H1 (cell line): Measurements from ENCODE around the gene IQCE. TPM values are rescaled to one million over a fixed set of nuclear protein-coding genes. Genes with fewer than 3 reads are reported as not detected.

Experiments used
- CTCF ChIA-PET: fragments of 300-600 bp; sonication (Branson Sonifier 250); formaldehyde crosslinking; loops from one replicate; lab custom pipeline; 2021; ENCODE audit not compliant: partially characterized antibody; lab: Charles Lee
- POLR2A ChIA-PET: fragments of 300-600 bp; sonication (Branson Sonifier 250); formaldehyde crosslinking; loops from one replicate; lab custom pipeline; 2021; ENCODE audit warnings: inconsistent platforms; ENCODE audit not compliant: partially characterized antibody; lab: Charles Lee
- DNase-seq, 2 experiments: peaks; one replicate each; pipeline versions ENCODE4 v3.0.0 to v3.0.0-alpha.2; 2010 to 2022; ENCODE audit warnings: low spot score in 2 of 2, low read depth in 1 of 2, mixed read lengths in 1 of 2
- FAIRE-seq: peaks from 2 replicates; lab custom pipeline; 2011; peaks lifted over from hg19 to GRCh38; lab: Jason Lieb, UNC
- H2AFZ ChIP-seq: 2 replicates; pipeline ENCODE4 v1.8.1; 2012; ENCODE audit warnings: low read length, inconsistent platforms
- H2AK5ac ChIP-seq: 2 replicates; pipeline ENCODE4 v1.6.1; 2013; ENCODE audit warnings: low read depth, low read length
- H2BK120ac ChIP-seq: replicated peaks from 2 replicates; pipeline ENCODE3; 2013; ENCODE audit warnings: low read depth, low read length, inconsistent platforms
- H2BK12ac ChIP-seq: 2 replicates; pipeline ENCODE4 v1.6.1; 2013; ENCODE audit warnings: low read depth, low read length
- H2BK15ac ChIP-seq: 2 replicates; pipeline ENCODE4 v1.6.1; 2013; ENCODE audit warnings: low read length
- H2BK20ac ChIP-seq: 2 replicates; pipeline ENCODE4 v1.6.1; 2013; ENCODE audit warnings: low read length
- H2BK5ac ChIP-seq: 2 replicates; pipeline ENCODE4 v1.6.1; 2013; ENCODE audit warnings: low read depth, low read length
- H3K14ac ChIP-seq: 2 replicates; pipeline ENCODE4 v1.6.1; 2013; ENCODE audit warnings: inconsistent platforms; ENCODE audit not compliant: insufficient read length
- H3K18ac ChIP-seq: 2 replicates; pipeline ENCODE4 v1.6.1; 2013; ENCODE audit warnings: low read length; ENCODE audit errors: extremely low read depth
- H3K23ac ChIP-seq: 2 replicates; pipeline ENCODE4 v1.6.1; 2013; ENCODE audit warnings: inconsistent platforms; ENCODE audit not compliant: insufficient read length
- H3K23me2 ChIP-seq: 2 replicates; pipeline ENCODE4 v1.6.1; 2013; ENCODE audit warnings: low read depth, low read length
- H3K27ac ChIP-seq: 2 replicates; pipeline ENCODE4 v1.6.1; 2011; ENCODE audit warnings: low read depth, low read length, inconsistent platforms
- H3K27me3 ChIP-seq, 4 experiments: replicated peaks in 1 of 4; 1 replicate in 1 of 4; 2 replicates in 3 of 4; pipeline versions ENCODE4 v1.6.1 to v1.8.1; 2011 to 2013; ENCODE audit warnings: low read length in 3 of 4, mild to moderate bottlenecking in 3 of 4, inconsistent platforms in 2 of 4, mixed read lengths in 2 of 4, moderate library complexity in 1 of 4; ENCODE audit not compliant: control insufficient read depth in 3 of 4, insufficient read depth in 3 of 4; ENCODE audit errors: extremely low read depth in 1 of 4
- H3K36me3 ChIP-seq, 4 experiments: 2 replicates each; pipeline versions ENCODE4 v1.6.1 to v1.8.1; 2011 to 2013; ENCODE audit warnings: mild to moderate bottlenecking in 4 of 4, low read length in 3 of 4, moderate library complexity in 2 of 4, control low read depth in 1 of 4, inconsistent platforms in 1 of 4; ENCODE audit not compliant: insufficient read depth in 4 of 4, control insufficient read depth in 2 of 4
- H3K4ac ChIP-seq: replicated peaks from 2 replicates; pipeline ENCODE3; 2013; ENCODE audit warnings: low read length, low read depth, mixed read lengths, inconsistent platforms; ENCODE audit not compliant: insufficient read length
- H3K4me1 ChIP-seq, 4 experiments: replicated peaks in 1 of 4; 1 replicate in 1 of 4; 2 replicates in 3 of 4; pipeline versions ENCODE4 v1.6.1 to v1.8.1; 2011 to 2013; ENCODE audit warnings: low read length in 3 of 4, inconsistent platforms in 2 of 4, mixed read lengths in 1 of 4; ENCODE audit not compliant: insufficient read depth in 4 of 4, control insufficient read depth in 3 of 4
- H3K4me2 ChIP-seq, 2 experiments: 2 replicates each; pipeline versions ENCODE4 v1.6.1 to v1.8.1; 2011 to 2013; ENCODE audit warnings: low read depth in 2 of 2, low read length in 2 of 2, control low read depth in 1 of 2, inconsistent platforms in 1 of 2, mild to moderate bottlenecking in 1 of 2; ENCODE audit not compliant: insufficient read depth in 1 of 2
- H3K4me3 ChIP-seq, 4 experiments: fragments of 200-600, 300-600 bp in 1 of 4; sonication (generic), shearing (Covaris generic), sonication (Bioruptor Twin) in 1 of 4; 2 replicates each; pipeline versions ENCODE4 v1.5.1 to v1.8.1; 2011 to 2016; ENCODE audit warnings: low read length in 4 of 4, low read depth in 3 of 4, control low read depth in 2 of 4, inconsistent platforms in 2 of 4, mild to moderate bottlenecking in 2 of 4, mixed read lengths in 1 of 4, moderate library complexity in 1 of 4; ENCODE audit not compliant: insufficient read depth in 2 of 4; ENCODE audit errors: extremely low read depth in 1 of 4
- H3K56ac ChIP-seq: replicated peaks from 2 replicates; pipeline ENCODE3; 2013; ENCODE audit warnings: low read depth, mild to moderate bottlenecking, mixed read lengths, low read length, inconsistent platforms; ENCODE audit not compliant: insufficient read length
- H3K79me1 ChIP-seq: 2 replicates; pipeline ENCODE4 v1.6.1; 2013; ENCODE audit warnings: low read depth, low read length, control low read depth
- H3K79me2 ChIP-seq, 2 experiments: 2 replicates each; pipeline versions ENCODE4 v1.6.1 to v1.8.1; 2012 to 2013; ENCODE audit warnings: low read length in 2 of 2, mild to moderate bottlenecking in 2 of 2, inconsistent platforms in 1 of 2; ENCODE audit not compliant: insufficient read depth in 2 of 2, control insufficient read depth in 1 of 2
- H3K9ac ChIP-seq, 4 experiments: replicated peaks in 1 of 4; 1 replicate in 1 of 4; 2 replicates in 3 of 4; pipeline versions ENCODE4 v1.6.1 to v1.8.1; 2011 to 2013; ENCODE audit warnings: low read depth in 3 of 4, low read length in 3 of 4, control low read depth in 2 of 4, mild to moderate bottlenecking in 2 of 4, moderate library complexity in 2 of 4, inconsistent platforms in 1 of 4; ENCODE audit errors: extremely low read depth in 1 of 4
- H3K9me3 ChIP-seq, 2 experiments: 2 replicates each; pipeline versions ENCODE4 v1.6.1 to v1.8.1; 2012 to 2013; ENCODE audit warnings: mild to moderate bottlenecking in 2 of 2, moderate library complexity in 2 of 2, control low read depth in 1 of 2, inconsistent platforms in 1 of 2, low read depth in 1 of 2, low read length in 1 of 2, mixed read lengths in 1 of 2; ENCODE audit not compliant: insufficient read depth in 2 of 2
- H4K20me1 ChIP-seq, 2 experiments: replicated peaks in 1 of 2; 2 replicates each; pipeline versions ENCODE3 to v1.8.1; 2011 to 2013; ENCODE audit warnings: inconsistent platforms in 2 of 2, low read length in 2 of 2, mild to moderate bottlenecking in 1 of 2; ENCODE audit not compliant: insufficient read depth in 2 of 2, control insufficient read depth in 1 of 2
- H4K5ac ChIP-seq: 2 replicates; pipeline ENCODE4 v1.6.1; 2013; ENCODE audit warnings: low read length, low read depth, mixed read lengths, inconsistent platforms; ENCODE audit not compliant: insufficient read length
- H4K8ac ChIP-seq: 2 replicates; pipeline ENCODE4 v1.8.0; 2013; ENCODE audit warnings: mild to moderate bottlenecking, moderate library complexity, low read length, inconsistent platforms; ENCODE audit not compliant: insufficient read depth; ENCODE audit errors: extremely low read depth
- H4K91ac ChIP-seq: replicated peaks from 2 replicates; pipeline ENCODE3; 2013; ENCODE audit warnings: low read length, mixed read lengths, inconsistent platforms; ENCODE audit not compliant: insufficient read length
- BCL11A ChIP-seq, 2 experiments: IDR thresholded peaks; one replicate each; pipeline ENCODE4 v1.6.1; 2011; ENCODE audit warnings: low read depth in 2 of 2, low read length in 2 of 2, mild to moderate bottlenecking in 2 of 2
- EP300 ChIP-seq, 2 experiments: IDR thresholded peaks; 1 replicate in 1 of 2; 2 replicates in 1 of 2; pipeline ENCODE4 v1.6.1; 2011 to 2012; ENCODE audit warnings: low read depth in 2 of 2, low read length in 2 of 2, mild to moderate bottlenecking in 2 of 2, borderline replicate concordance in 1 of 2, inconsistent platforms in 1 of 2, moderate library complexity in 1 of 2
- KDM1A ChIP-seq: fragments of 200-600, 300-600 bp; sonication (generic); IDR thresholded peaks from 2 replicates; pipeline ENCODE4 v1.7.1; 2016; ENCODE audit warnings: mild to moderate bottlenecking, low read length, borderline replicate concordance
- KDM5A ChIP-seq: fragments of 200-600 bp; IDR thresholded peaks from 2 replicates; pipeline ENCODE4 v1.7.1; 2012; ENCODE audit warnings: mild to moderate bottlenecking, low read length, inconsistent platforms, mixed read lengths
- NANOG ChIP-seq: IDR thresholded peaks from 2 replicates; pipeline ENCODE4 v1.6.1; 2011; ENCODE audit warnings: low read length, low read depth, mild to moderate bottlenecking, inconsistent platforms; ENCODE audit not compliant: insufficient read depth, poor library complexity, severe bottlenecking
- RFX5 ChIP-seq: IDR thresholded peaks from 2 replicates; pipeline ENCODE4 v1.6.1; 2011; ENCODE audit warnings: low read depth, low read length, improper control_type of control experiment, borderline replicate concordance
- TAF1 ChIP-seq: IDR thresholded peaks from 2 replicates; pipeline ENCODE4 v1.6.1; 2011; ENCODE audit warnings: mild to moderate bottlenecking, low read depth, low read length
- TCF12 ChIP-seq: IDR thresholded peaks from 2 replicates; pipeline ENCODE4 v1.6.1; 2011; ENCODE audit warnings: low read depth, mild to moderate bottlenecking, low read length
- WGBS, 2 experiments: shearing (Covaris generic) in 1 of 2; methylation state at CpG; one replicate each; pipeline versions ENCODE4 v1.1.6 to v1.1.7; 2013 to 2015; ENCODE audit warnings: low lambda C conversion rate in 2 of 2, mixed read lengths in 2 of 2, inconsistent platforms in 1 of 2, low coverage in 1 of 2, missing lambda C conversion rate in 1 of 2; ENCODE audit not compliant: insufficient replicate concordance in 2 of 2, insufficient coverage in 1 of 2, insufficient read length in 1 of 2; ENCODE audit errors: extremely low coverage in 1 of 2, missing lambda C conversion rate in 1 of 2; 5-methylcytosine and 5-hydroxymethylcytosine counted together
- polyA plus RNA-seq, 7 experiments: library from polyadenylated mRNA; depleted of rRNA in 3 of 7; stranded (reverse) in 5 of 7; unstranded in 2 of 7; fragments of >200 nt in 5 of 7; fragments of 200-250 nt in 2 of 7; gene quantifications; 1 replicate in 5 of 7; 2 replicates in 1 of 7; 4 replicates in 1 of 7; pipeline versions ENCODE4 v1.2.1 to v1.2.3, GENCODE V29; 2011 to 2013; ENCODE audit warnings: missing spikeins in 2 of 7, mixed read lengths in 2 of 7
- total RNA-seq: library from RNA; stranded (reverse); fragmentation: NEBNext Ultra II Directional; extraction: Animal tissue kit (Norgen Biotek cat#: 25700); gene quantifications from 2 replicates; pipeline ENCODE4 v1.2.1, GENCODE V29; 2021
- TF ChIP-seq, protein P1 (sequence below), 3 experiments: IDR thresholded peaks; 1 replicate in 2 of 3; 2 replicates in 1 of 3; pipeline versions ENCODE4 v1.5.1 to v1.6.1; 2011; ENCODE audit warnings: low read length in 3 of 3, mild to moderate bottlenecking in 3 of 3, inconsistent platforms in 2 of 3, low read depth in 1 of 3, moderate library complexity in 1 of 3; ENCODE audit not compliant: insufficient read depth in 1 of 3; ENCODE audit errors: control extremely low read depth in 1 of 3

The IQCE gene
- total and polyA plus RNA-seq, 2 of the 8 experiments (the other 6 are each of a cell fraction or from before 2014, with no cell fraction given): 2.2 to 4.9 TPM

GRCh38 chr7:2646336-2646679, 87.5 kb downstream of the IQCE start:
- Histone ChIP-seq H4K20me1 (peaks cover 21 to 38% of the 10 kb centered on the region in 2 experiments), H3K9me3 (no peaks in the 10 kb centered on the region), H3K23me2 (no peaks in the 10 kb centered on the region; the same call in 1 of the 2 replicates), H3K18ac (peak overlapping the region; percentile 98), H2AFZ (no peak overlapping the region), H2BK5ac (peak overlapping the region; percentile 67), H3K23ac (no peak overlapping the region), H3K79me1 (peaks cover 13% of the 10 kb centered on the region; the same call in 1 of the 2 replicates), H2BK12ac (no peak overlapping the region), H3K4me1 (peaks cover 3 to 36% (median 29%) of the 10 kb centered on the region in 4 experiments), H3K4ac (no peak overlapping the region), H3K36me3 (peaks cover 0 to 27% (median 11%) of the 10 kb centered on the region in 4 experiments; a peak in 6 of 8 replicates), H3K14ac (no peak overlapping the region), H2BK20ac (no peak overlapping the region; the same call in 1 of the 2 replicates), H2BK120ac (no peak overlapping the region), H3K27me3 (no peaks in the 10 kb centered on the region), H2AK5ac (peak overlapping the region; percentile 86; the same call in 1 of the 2 replicates), H3K9ac (no peak overlapping the region), H4K91ac (peak overlapping the region; percentile 55), H4K5ac (peak overlapping the region; percentile 60), H3K4me3 (peak overlapping the region in 1 of 4 experiments; percentile 22; a peak in 1 of 8 replicates), H3K79me2 (peaks cover 0 to 29% of the 10 kb centered on the region in 2 experiments; a peak in 2 of 4 replicates), H2BK15ac (peak overlapping the region; percentile 31; the same call in 1 of the 2 replicates), H3K27ac (peak overlapping the region; percentile 37; the same call in 1 of the 2 replicates), H3K56ac (no peak overlapping the region), H4K8ac (no peak overlapping the region), H3K4me2 (peak overlapping the region; percentile 8 to 25; a peak in 2 of 4 replicates)
- WGBS, 2 experiments: 86% methylated on average over 9 of the region's 10 CpGs; no CpG with 5 or more reads in 1 of the 2 experiments
- CTCF ChIA-PET: interaction anchor here (1.0 to 3.7 kb wide), 4 partner anchors 14 to 38 kb away, joined by 4 to 26 read pairs (median 5); no protein-coding TSS in a partner anchor
- POLR2A ChIA-PET: interaction anchor here (1.7 to 6.8 kb wide), 5 partner anchors 8 to 121 kb away, joined by 5 to 52 read pairs (median 13); partner anchors contain the start of gene TTYH3
- DNase-seq: no peak
- FAIRE-seq: no peak
- TF ChIP-seq, protein P1, sequence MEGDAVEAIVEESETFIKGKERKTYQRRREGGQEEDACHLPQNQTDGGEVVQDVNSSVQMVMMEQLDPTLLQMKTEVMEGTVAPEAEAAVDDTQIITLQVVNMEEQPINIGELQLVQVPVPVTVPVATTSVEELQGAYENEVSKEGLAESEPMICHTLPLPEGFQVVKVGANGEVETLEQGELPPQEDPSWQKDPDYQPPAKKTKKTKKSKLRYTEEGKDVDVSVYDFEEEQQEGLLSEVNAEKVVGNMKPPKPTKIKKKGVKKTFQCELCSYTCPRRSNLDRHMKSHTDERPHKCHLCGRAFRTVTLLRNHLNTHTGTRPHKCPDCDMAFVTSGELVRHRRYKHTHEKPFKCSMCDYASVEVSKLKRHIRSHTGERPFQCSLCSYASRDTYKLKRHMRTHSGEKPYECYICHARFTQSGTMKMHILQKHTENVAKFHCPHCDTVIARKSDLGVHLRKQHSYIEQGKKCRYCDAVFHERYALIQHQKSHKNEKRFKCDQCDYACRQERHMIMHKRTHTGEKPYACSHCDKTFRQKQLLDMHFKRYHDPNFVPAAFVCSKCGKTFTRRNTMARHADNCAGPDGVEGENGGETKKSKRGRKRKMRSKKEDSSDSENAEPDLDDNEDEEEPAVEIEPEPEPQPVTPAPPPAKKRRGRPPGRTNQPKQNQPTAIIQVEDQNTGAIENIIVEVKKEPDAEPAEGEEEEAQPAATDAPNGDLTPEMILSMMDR (IDR thresholded peaks at IDR 0.05; ENCODE audit: control extremely low read depth in 1 of 3, insufficient read depth in 1 of 3, low read depth in 1 of 3, low read length in 3 of 3): no peak
- TF ChIP-seq TAF1 (no peak), TCF12 (no peak), EP300 (IDR thresholded peaks at IDR 0.05; ENCODE audit: borderline replicate concordance in 1 of 2, low read depth in 2 of 2, low read length in 2 of 2) (no peak), NANOG (no peak), KDM1A (no peak), RFX5 (no peak), BCL11A (IDR thresholded peaks at IDR 0.05; ENCODE audit: low read depth in 2 of 2, low read length in 2 of 2) (no peak), KDM5A (no peak)
